ENCODE measurements around the gene UGGT2.

DNA sequence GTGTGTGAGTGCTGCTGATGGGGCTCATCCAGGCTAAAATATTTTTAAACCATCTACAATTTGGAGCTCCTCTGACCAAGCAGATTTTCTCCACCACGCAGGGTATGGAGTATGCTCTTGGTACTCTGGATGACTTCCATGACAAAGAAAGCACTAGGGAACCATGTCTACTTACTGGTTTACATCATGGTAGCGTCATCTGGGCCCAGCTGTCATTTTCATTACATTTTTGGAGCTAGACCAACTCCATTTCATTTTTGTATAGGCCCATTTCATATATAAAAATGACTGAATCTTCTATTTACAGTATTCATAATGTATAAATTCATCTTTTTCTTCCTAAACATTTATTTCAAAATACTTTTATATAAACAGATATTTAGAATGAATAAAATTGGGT lies 191.9 kb downstream of the UGGT2 start:
- no peak for TF ChIP-seq EZH2 (IDR thresholded peaks at IDR 0.05; ENCODE audit: borderline replicate concordance, insufficient read depth, low read depth, low read length, poor library complexity, severe bottlenecking)
- TF ChIP-seq, protein P1, sequence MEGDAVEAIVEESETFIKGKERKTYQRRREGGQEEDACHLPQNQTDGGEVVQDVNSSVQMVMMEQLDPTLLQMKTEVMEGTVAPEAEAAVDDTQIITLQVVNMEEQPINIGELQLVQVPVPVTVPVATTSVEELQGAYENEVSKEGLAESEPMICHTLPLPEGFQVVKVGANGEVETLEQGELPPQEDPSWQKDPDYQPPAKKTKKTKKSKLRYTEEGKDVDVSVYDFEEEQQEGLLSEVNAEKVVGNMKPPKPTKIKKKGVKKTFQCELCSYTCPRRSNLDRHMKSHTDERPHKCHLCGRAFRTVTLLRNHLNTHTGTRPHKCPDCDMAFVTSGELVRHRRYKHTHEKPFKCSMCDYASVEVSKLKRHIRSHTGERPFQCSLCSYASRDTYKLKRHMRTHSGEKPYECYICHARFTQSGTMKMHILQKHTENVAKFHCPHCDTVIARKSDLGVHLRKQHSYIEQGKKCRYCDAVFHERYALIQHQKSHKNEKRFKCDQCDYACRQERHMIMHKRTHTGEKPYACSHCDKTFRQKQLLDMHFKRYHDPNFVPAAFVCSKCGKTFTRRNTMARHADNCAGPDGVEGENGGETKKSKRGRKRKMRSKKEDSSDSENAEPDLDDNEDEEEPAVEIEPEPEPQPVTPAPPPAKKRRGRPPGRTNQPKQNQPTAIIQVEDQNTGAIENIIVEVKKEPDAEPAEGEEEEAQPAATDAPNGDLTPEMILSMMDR (IDR thresholded peaks at IDR 0.05) = no peak
